OCI-LY1 (cell line): ENCODE results near the gene REM1.

Source experiments
- CTCF ChIP-seq: fragments of 200-600 bp; sonication (generic), shearing (Covaris generic); IDR thresholded peaks from 2 replicates; pipeline ENCODE4 v1.5.1; 2017; ENCODE audit warnings: mild to moderate bottlenecking, antibody characterized with exemption, low read length, moderate library complexity, mixed read lengths
- EZH2 ChIP-seq: fragments of 200-600 bp; sonication (generic), shearing (Covaris generic); IDR thresholded peaks from 2 replicates; pipeline ENCODE4 v1.8.0; 2017; ENCODE audit warnings: borderline replicate concordance, mixed run types, mild to moderate bottlenecking, antibody characterized with exemption, low read length, moderate library complexity, mixed read lengths

- TF ChIP-seq CTCF (no peak), EZH2 (no peak)
Observed at GRCh38 chr20:31474758-31475427, at the start of gene REM1, which contains the start of gene DEFB124.
